H9 (cell line): Measurements from ENCODE around the gene FBXO17. TPM values are rescaled to one million over a fixed set of nuclear protein-coding genes. Genes with fewer than 3 reads are reported as not detected.

Experiments
- DNase-seq: peaks from one replicate; pipeline ENCODE4 v3.0.0-alpha.2; 2017
- H2AFZ ChIP-seq: one replicate; pipeline ENCODE4 v1.6.1; 2013; ENCODE audit warnings: mild to moderate bottlenecking, low read length, control low read depth, moderate library complexity
- H2AK5ac ChIP-seq: 2 replicates; pipeline ENCODE4 v1.6.1; 2013; ENCODE audit warnings: low read length, control low read depth, mixed read lengths; ENCODE audit not compliant: insufficient read length
- H2BK120ac ChIP-seq: one replicate; pipeline ENCODE4 v1.6.1; 2013; ENCODE audit warnings: low read depth, mild to moderate bottlenecking, low read length, control low read depth, inconsistent platforms; ENCODE audit not compliant: poor library complexity, severe bottlenecking
- H2BK12ac ChIP-seq: 2 replicates; pipeline ENCODE4 v1.6.1; 2013; ENCODE audit warnings: low read length, control low read depth, mixed read lengths, low read depth; ENCODE audit not compliant: insufficient read length
- H2BK15ac ChIP-seq: 2 replicates; pipeline ENCODE4 v1.6.1; 2013; ENCODE audit warnings: low read depth, low read length, control low read depth
- H2BK20ac ChIP-seq: one replicate; pipeline ENCODE4 v1.6.1; 2013; ENCODE audit warnings: low read depth, mild to moderate bottlenecking, low read length, control low read depth, inconsistent platforms; ENCODE audit not compliant: poor library complexity, severe bottlenecking
- H2BK5ac ChIP-seq: 2 replicates; pipeline ENCODE4 v1.6.1; 2013; ENCODE audit warnings: low read length, control low read depth, mixed read lengths; ENCODE audit not compliant: insufficient read length
- H3K14ac ChIP-seq: 2 replicates; pipeline ENCODE4 v1.6.1; 2013; ENCODE audit warnings: low read length, control low read depth; ENCODE audit not compliant: insufficient read depth
- H3K18ac ChIP-seq: 2 replicates; pipeline ENCODE4 v1.6.1; 2013; ENCODE audit warnings: low read depth, mild to moderate bottlenecking, mixed read lengths, low read length, control low read depth; ENCODE audit not compliant: insufficient read length
- H3K23ac ChIP-seq: 2 replicates; pipeline ENCODE4 v1.6.1; 2013; ENCODE audit warnings: low read length, control low read depth, mixed read lengths, low read depth; ENCODE audit not compliant: insufficient read length
- H3K23me2 ChIP-seq: 2 replicates; pipeline ENCODE4 v1.6.1; 2013; ENCODE audit warnings: low read depth, mild to moderate bottlenecking, mixed read lengths, low read length, control low read depth; ENCODE audit not compliant: insufficient read length, poor library complexity, severe bottlenecking
- H3K27ac ChIP-seq: 2 replicates; pipeline ENCODE4 v1.5.1; 2013; ENCODE audit warnings: low read length, control low read depth, mixed read lengths, low read depth; ENCODE audit not compliant: insufficient read length
- H3K27me3 ChIP-seq: 2 replicates; pipeline ENCODE4 v1.6.1; 2013; ENCODE audit warnings: low read length, control low read depth, inconsistent platforms; ENCODE audit not compliant: insufficient read depth
- H3K4ac ChIP-seq: 2 replicates; pipeline ENCODE4 v1.6.1; 2013; ENCODE audit warnings: low read depth, mild to moderate bottlenecking, control low read depth, inconsistent platforms, low read length, moderate library complexity
- H3K4me1 ChIP-seq: 2 replicates; pipeline ENCODE4 v1.6.1; 2013; ENCODE audit warnings: low read length, control low read depth, inconsistent platforms; ENCODE audit not compliant: insufficient read depth
- H3K4me2 ChIP-seq: 2 replicates; pipeline ENCODE4 v1.6.1; 2013; ENCODE audit warnings: low read length, control low read depth, mixed read lengths; ENCODE audit not compliant: insufficient read length, insufficient read depth
- H3K56ac ChIP-seq: 2 replicates; pipeline ENCODE4 v1.6.1; 2013; ENCODE audit warnings: low read depth, mild to moderate bottlenecking, mixed read lengths, low read length, control low read depth; ENCODE audit not compliant: insufficient read length
- H3K79me1 ChIP-seq: 2 replicates; pipeline ENCODE4 v1.6.1; 2013; ENCODE audit warnings: low read depth, mild to moderate bottlenecking, moderate library complexity, low read length, control low read depth, inconsistent platforms; ENCODE audit not compliant: insufficient read depth, poor library complexity, severe bottlenecking
- H3K79me2 ChIP-seq: 2 replicates; pipeline ENCODE4 v1.6.1; 2013; ENCODE audit warnings: low read length, control low read depth, inconsistent platforms; ENCODE audit not compliant: insufficient read depth
- H3K9ac ChIP-seq: 2 replicates; pipeline ENCODE4 v1.6.1; 2013; ENCODE audit warnings: low read length, control low read depth, mixed read lengths; ENCODE audit not compliant: insufficient read length; ENCODE audit errors: extremely low read depth
- H3K9me3 ChIP-seq: one replicate; pipeline ENCODE4 v1.6.1; 2013; ENCODE audit warnings: low read depth, low read length, inconsistent platforms; ENCODE audit not compliant: control insufficient read depth
- H3T11ph ChIP-seq: one replicate; pipeline ENCODE4 v1.6.1; 2013; ENCODE audit warnings: mild to moderate bottlenecking, low read length, control low read depth, inconsistent platforms
- H4K20me1 ChIP-seq: one replicate; pipeline ENCODE4 v1.6.1; 2013; ENCODE audit not compliant: control insufficient read depth, insufficient read length, insufficient read depth
- H4K5ac ChIP-seq: 2 replicates; pipeline ENCODE4 v1.6.1; 2013; ENCODE audit warnings: low read depth, mild to moderate bottlenecking, mixed read lengths, low read length, control low read depth; ENCODE audit not compliant: insufficient read length
- H4K8ac ChIP-seq: replicated peaks from 2 replicates; pipeline ENCODE4 v1.6.1; 2013; ENCODE audit warnings: low read length, control low read depth, mixed read lengths, low read depth; ENCODE audit not compliant: insufficient read length
- H4K91ac ChIP-seq: 2 replicates; pipeline ENCODE4 v1.6.1; 2013; ENCODE audit warnings: low read depth, mild to moderate bottlenecking, moderate library complexity, mixed read lengths, low read length, control low read depth; ENCODE audit not compliant: insufficient read length
- H3K27ac Mint-ChIP-seq, 3 experiments: 2 replicates in 2 of 3; 3 replicates in 1 of 3; pipeline ENCODE4 v1.8.0; 2020 to 2021; ENCODE audit warnings: mixed read lengths in 3 of 3, mild to moderate bottlenecking in 1 of 3, moderate library complexity in 1 of 3
- H3K27me3 Mint-ChIP-seq: 2 replicates; pipeline ENCODE4 v1.8.0; 2021; ENCODE audit warnings: low read depth, mild to moderate bottlenecking, moderate library complexity, mixed read lengths
- H3K36me3 Mint-ChIP-seq, 3 experiments: 2 replicates in 2 of 3; 3 replicates in 1 of 3; pipeline ENCODE4 v1.8.0; 2020 to 2021; ENCODE audit warnings: low read depth in 3 of 3, mixed read lengths in 3 of 3; ENCODE audit not compliant: insufficient read depth in 1 of 3
- H3K4me1 Mint-ChIP-seq, 2 experiments: 2 replicates each; pipeline ENCODE4 v1.8.0; 2020; ENCODE audit warnings: mixed read lengths in 2 of 2
- H3K4me3 Mint-ChIP-seq, 2 experiments: 2 replicates in 1 of 2; 3 replicates in 1 of 2; pipeline ENCODE4 v1.8.0; 2020 to 2021; ENCODE audit warnings: mild to moderate bottlenecking in 2 of 2, mixed read lengths in 2 of 2, moderate library complexity in 1 of 2
- H3K9me3 Mint-ChIP-seq, 2 experiments: 2 replicates in 1 of 2; 3 replicates in 1 of 2; pipeline ENCODE4 v1.8.0; 2020; ENCODE audit warnings: mild to moderate bottlenecking in 2 of 2, mixed read lengths in 2 of 2, moderate library complexity in 1 of 2
- CTCF ChIP-seq: fragments of 200-600 bp; sonication (generic); conservative IDR thresholded peaks from 3 replicates; pipeline ENCODE4 v1.8.0; 2021; ENCODE audit warnings: antibody characterized with exemption, mild to moderate bottlenecking
- WGBS: extraction: QIAGEN DNeasy Blood & Tissue Kit; methylation state at CpG from one replicate; pipeline ENCODE4 v1.1.7; 2013; ENCODE audit warnings: missing lambda C conversion rate, low lambda C conversion rate, mixed read lengths; ENCODE audit not compliant: insufficient read length; ENCODE audit errors: extremely low coverage; 5-methylcytosine and 5-hydroxymethylcytosine counted together
- total RNA-seq: library from RNA; stranded (reverse); gene quantifications from 2 replicates; pipeline ENCODE4 v1.2.1, GENCODE V29; 2021

Gene FBXO17
- total RNA-seq, 1 experiment from 2014 or later = 25.5 TPM

- no peak overlapping the region for H3K4me3 Mint-ChIP-seq
- H2BK120ac ChIP-seq = no peak overlapping the region
- no peak overlapping the region for H3K27ac Mint-ChIP-seq
- peaks cover 4% of the 10 kb centered on the region in 2 experiments; a peak in 2 of 4 replicates for H3K4me1 Mint-ChIP-seq
- no peak overlapping the region for H3T11ph ChIP-seq
- no peak overlapping the region for H2BK15ac ChIP-seq
- no peak for TF ChIP-seq CTCF
- no peak overlapping the region for H2BK5ac ChIP-seq
- no peak overlapping the region for H2AFZ ChIP-seq
- H3K9me3 ChIP-seq = peaks cover 11% of the 10 kb centered on the region
- H2AK5ac ChIP-seq = no peak overlapping the region
- H3K4ac ChIP-seq = no peak overlapping the region
- DNase-seq = no peak
- H2BK12ac ChIP-seq = no peak overlapping the region
- H3K56ac ChIP-seq = no peak overlapping the region
- no CpG with 5 or more reads among the region's 5 CpGs for WGBS
- H3K36me3 Mint-ChIP-seq = peaks cover 18 to 26% (median 26%) of the 10 kb centered on the region in 3 experiments
- peaks cover 13 to 16% of the 10 kb centered on the region in 2 experiments for H3K9me3 Mint-ChIP-seq
- no peak overlapping the region for H3K4me2 ChIP-seq
- no peaks in the 10 kb centered on the region for H3K27me3 ChIP-seq
- H3K23ac ChIP-seq = no peak overlapping the region
- no peak overlapping the region for H3K9ac ChIP-seq
- H3K14ac ChIP-seq = no peak overlapping the region
- H3K18ac ChIP-seq = no peak overlapping the region
- no peak overlapping the region for H3K27ac ChIP-seq
- no peaks in the 10 kb centered on the region for H3K79me1 ChIP-seq
- no peaks in the 10 kb centered on the region for H3K4me1 ChIP-seq
- no peaks in the 10 kb centered on the region for H3K79me2 ChIP-seq
- H2BK20ac ChIP-seq = no peak overlapping the region
- no peak overlapping the region for H4K5ac ChIP-seq
- H4K8ac ChIP-seq = no peak overlapping the region
- H4K20me1 ChIP-seq = no peaks in the 10 kb centered on the region
- no peak overlapping the region for H4K91ac ChIP-seq
- peaks cover 44% of the 10 kb centered on the region for H3K27me3 Mint-ChIP-seq
- no peaks in the 10 kb centered on the region for H3K23me2 ChIP-seq
Observed at GRCh38 chr19:38939957-38940356, 35.6 kb downstream of the FBXO17 start.
